ENCODE measurements around the gene MPO.

MPO gene

GRCh38 chr17:58277107-58277801 is 3.5 kb downstream of the MPO start:
- H3K4me3 ChIP-seq (ENCODE audit: low read depth, low read length): no peak overlapping the region
- DNase-seq (ENCODE audit: low read depth): no peak
- TF ChIP-seq, protein P1, sequence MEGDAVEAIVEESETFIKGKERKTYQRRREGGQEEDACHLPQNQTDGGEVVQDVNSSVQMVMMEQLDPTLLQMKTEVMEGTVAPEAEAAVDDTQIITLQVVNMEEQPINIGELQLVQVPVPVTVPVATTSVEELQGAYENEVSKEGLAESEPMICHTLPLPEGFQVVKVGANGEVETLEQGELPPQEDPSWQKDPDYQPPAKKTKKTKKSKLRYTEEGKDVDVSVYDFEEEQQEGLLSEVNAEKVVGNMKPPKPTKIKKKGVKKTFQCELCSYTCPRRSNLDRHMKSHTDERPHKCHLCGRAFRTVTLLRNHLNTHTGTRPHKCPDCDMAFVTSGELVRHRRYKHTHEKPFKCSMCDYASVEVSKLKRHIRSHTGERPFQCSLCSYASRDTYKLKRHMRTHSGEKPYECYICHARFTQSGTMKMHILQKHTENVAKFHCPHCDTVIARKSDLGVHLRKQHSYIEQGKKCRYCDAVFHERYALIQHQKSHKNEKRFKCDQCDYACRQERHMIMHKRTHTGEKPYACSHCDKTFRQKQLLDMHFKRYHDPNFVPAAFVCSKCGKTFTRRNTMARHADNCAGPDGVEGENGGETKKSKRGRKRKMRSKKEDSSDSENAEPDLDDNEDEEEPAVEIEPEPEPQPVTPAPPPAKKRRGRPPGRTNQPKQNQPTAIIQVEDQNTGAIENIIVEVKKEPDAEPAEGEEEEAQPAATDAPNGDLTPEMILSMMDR (IDR thresholded peaks at IDR 0.05; ENCODE audit: control insufficient read depth, extremely low read depth, insufficient read depth): peak; percentile 42

GRCh38 chr17:58276423-58276822 is 4.3 kb downstream of the MPO start:
- no peak overlapping the region for H3K4me3 ChIP-seq (ENCODE audit: low read depth, low read length)
- TF ChIP-seq, protein P1 (IDR thresholded peaks at IDR 0.05; ENCODE audit: control insufficient read depth, extremely low read depth, insufficient read depth): no peak
- DNase-seq (ENCODE audit: low read depth): no peak

DNA sequence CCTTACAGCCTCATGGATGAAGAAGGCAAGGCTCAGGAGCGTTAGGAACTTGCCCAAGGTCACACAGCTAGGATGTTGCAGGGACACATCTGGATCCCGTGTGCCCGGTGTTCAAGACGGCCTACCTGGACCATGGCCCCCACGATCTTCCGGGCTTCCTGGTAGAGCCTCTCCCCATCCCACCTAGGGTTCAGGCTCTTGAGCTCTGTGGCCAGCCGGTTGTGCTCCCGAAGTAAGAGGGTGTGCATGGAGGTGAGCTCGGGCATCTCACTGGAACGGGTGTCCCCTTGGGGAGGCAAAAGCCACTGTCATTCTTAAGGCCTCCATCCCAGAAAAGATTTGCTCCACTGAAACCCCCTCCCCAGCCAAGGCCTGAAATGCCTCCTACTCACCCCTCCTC is 5.3 kb downstream of the MPO start:
- TF ChIP-seq, protein P1 (IDR thresholded peaks at IDR 0.05; ENCODE audit: control insufficient read depth, extremely low read depth, insufficient read depth): no peak
- no peak for DNase-seq (ENCODE audit: low read depth)
- H3K4me3 ChIP-seq (ENCODE audit: low read depth, low read length): no peak overlapping the region

GRCh38 chr17:58273453-58274104 is 7.2 kb downstream of the MPO start:
- no peak overlapping the region for H3K4me3 ChIP-seq (ENCODE audit: low read depth, low read length)
- no peak for DNase-seq (ENCODE audit: low read depth)
- TF ChIP-seq, protein P1 (IDR thresholded peaks at IDR 0.05; ENCODE audit: control insufficient read depth, extremely low read depth, insufficient read depth): no peak

- TF ChIP-seq, protein P1 (IDR thresholded peaks at IDR 0.05; ENCODE audit: control insufficient read depth, extremely low read depth, insufficient read depth): no peak
Measured at GRCh38 chr17:58272367-58273280, 8.1 kb downstream of the MPO start.

DNA sequence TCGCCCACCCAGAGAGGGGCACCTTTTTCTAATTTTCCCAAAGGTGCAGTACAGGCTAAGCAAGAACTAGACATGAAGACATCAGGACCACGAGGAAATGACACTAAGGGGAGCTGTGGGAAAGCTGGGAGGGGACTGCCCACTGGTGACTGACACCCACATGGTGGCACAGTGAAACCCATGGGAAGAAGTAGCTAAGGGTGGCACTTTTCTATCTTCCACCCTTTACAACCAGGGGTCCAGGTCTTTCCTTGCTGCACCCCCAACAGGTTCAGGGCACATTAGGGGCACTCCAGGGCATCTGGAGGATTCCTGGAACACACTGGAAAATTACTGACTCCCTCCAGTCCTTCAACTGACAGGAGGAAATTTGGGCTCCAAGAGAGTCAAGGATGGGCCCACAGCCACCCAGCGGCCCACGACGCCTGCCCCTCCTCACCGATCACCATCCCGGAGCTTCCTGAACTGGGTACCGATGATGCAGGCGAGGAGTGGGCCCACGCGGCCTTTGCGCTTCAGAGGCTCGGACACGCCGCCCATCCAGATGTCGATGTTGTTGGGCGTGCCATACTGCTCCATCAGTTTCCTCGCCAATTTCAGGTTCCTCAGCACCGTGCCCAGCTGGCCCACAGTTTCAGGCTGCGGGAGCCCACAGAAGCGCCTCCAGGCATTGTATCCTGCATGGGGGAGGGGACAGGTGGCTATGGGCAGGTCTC is 9.4 kb downstream of the MPO start:
- TF ChIP-seq, protein P1 (IDR thresholded peaks at IDR 0.05; ENCODE audit: control insufficient read depth, extremely low read depth, insufficient read depth): no peak
- no peak for DNase-seq (ENCODE audit: low read depth)
- no peak overlapping the region for H3K4me3 ChIP-seq (ENCODE audit: low read depth, low read length)

More at GRCh38 chr17:58272367-58273280, 8.1 kb downstream of the MPO start:
- H3K4me3 ChIP-seq (ENCODE audit: low read depth, low read length): no peak overlapping the region
- no peak for DNase-seq (ENCODE audit: low read depth)
